Activated naive CD4-positive, alpha-beta T cell treated with anti-CD3 and anti-CD28 coated beads, Interleukin-2, amount 10 ng/mL, durations not matched to agents 5 hours and 36 hours (primary cell): ENCODE data around the gene RRP1B. TPM values are rescaled to one million over a fixed set of nuclear protein-coding genes. Genes with fewer than 3 reads are reported as not detected.

Source experiments
- microRNA-seq: library from miRNA; unstranded; fragments of <30 nt; microRNA quantifications from one replicate; pipeline ENCODE4 v1.2.0, GENCODE V29; 2022; ENCODE audit warnings: borderline microRNAs expressed, borderline replicate concordance
- total RNA-seq, 2 experiments: library from RNA; stranded (reverse); gene quantifications; one replicate each; pipeline ENCODE4 v1.2.3, GENCODE V29; 2021

The RRP1B gene, protein sequence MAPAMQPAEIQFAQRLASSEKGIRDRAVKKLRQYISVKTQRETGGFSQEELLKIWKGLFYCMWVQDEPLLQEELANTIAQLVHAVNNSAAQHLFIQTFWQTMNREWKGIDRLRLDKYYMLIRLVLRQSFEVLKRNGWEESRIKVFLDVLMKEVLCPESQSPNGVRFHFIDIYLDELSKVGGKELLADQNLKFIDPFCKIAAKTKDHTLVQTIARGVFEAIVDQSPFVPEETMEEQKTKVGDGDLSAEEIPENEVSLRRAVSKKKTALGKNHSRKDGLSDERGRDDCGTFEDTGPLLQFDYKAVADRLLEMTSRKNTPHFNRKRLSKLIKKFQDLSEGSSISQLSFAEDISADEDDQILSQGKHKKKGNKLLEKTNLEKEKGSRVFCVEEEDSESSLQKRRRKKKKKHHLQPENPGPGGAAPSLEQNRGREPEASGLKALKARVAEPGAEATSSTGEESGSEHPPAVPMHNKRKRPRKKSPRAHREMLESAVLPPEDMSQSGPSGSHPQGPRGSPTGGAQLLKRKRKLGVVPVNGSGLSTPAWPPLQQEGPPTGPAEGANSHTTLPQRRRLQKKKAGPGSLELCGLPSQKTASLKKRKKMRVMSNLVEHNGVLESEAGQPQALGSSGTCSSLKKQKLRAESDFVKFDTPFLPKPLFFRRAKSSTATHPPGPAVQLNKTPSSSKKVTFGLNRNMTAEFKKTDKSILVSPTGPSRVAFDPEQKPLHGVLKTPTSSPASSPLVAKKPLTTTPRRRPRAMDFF
- 10 to 100 TPM; 45.1 to 47.7 TPM for total RNA-seq

DNA sequence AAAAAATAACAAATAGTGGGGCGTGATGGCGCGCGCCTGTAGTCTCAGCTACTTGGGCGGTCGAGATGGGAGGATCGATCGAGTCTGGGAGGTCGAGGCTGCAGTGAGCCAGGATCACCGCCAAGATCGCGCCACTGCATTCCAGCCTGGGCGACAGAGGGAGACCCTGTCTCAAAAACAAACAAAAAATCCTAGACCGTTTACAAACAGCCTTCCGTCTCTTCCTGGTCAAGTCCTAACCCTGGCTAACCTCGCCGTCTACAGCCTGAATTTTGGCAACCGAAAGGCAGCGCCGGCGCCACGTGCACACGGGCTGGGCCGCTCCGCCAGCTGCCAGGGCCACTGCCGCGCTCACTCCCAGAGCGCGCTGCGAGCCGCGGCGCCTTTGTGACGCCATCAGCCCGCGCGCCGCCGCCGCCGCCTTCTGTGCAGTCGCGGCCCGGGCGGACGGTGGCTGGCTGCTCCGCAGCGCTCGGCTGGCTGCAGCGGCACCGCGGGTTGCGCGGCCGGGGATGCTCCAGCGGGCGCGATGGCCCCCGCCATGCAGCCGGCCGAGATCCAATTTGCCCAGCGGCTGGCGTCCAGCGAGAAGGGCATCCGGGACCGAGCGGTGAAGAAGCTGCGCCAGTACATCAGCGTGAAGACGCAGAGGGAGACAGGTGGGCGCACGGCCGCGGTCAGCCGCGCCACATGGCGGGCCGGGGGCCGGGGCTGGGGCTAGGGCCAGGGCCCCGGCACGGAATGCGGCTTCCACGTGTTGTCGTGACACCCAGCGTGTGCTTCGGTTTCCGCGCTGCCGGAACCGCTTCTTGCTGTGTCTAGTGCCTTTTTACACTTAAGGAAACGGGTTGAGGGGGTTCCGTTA is at the start of gene RRP1B, which contains the start of gene HSF2BP:
RRP1B (plus strand) TSS at position 425 of the 865 bp plus-strand sequence; CDS start at position 530, 105 bp downstream.
HSF2BP (minus strand) TSS at position 353 of the 865 bp plus-strand sequence. CDS start 1,392 bp downstream, outside the sequence.

DNA sequence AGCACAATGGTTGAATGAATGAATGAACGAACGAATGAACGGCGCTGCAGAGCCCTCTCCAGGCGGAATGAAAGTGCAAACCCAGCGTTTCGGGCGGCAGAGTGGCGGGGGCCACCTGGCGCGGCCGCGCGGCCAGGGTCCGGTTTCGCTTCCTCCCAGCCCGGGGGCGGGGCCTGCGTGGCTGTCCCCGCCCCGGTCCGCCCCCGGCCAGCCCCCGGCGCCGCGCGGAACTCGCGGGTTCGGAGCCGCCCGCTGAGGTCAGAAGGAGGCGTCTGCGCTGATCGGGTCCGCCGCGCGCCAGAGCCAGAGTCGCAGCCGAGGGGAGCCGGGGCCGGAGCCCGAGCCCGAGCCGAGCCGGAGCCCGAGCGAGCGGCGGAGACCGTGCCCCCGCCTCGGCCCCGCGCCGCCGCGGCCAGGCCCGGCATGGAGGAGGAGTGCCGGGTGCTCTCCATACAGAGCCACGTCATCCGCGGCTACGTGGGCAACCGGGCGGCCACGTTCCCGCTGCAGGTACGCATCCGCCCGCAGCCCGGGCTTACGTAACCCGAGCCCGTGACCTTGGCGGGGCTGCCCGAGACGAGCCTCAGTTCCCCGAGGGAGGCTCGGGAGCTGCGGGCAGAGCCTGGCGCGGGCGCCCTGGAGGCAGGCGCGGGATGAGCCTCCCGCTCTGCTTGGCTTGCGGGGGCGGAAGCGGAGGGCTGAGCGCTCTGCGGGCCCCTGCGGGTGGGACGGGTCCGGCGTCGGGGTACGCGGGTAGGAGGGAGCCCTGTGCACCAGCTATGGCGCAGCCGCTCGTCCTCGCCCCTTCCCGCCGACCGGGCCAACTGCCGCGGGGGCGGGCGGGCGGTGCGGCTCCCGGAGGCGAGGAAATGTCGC is 59.8 kb downstream of the RRP1B start, which contains the start of gene PDXK:
PDXK (plus strand) TSS at position 258 of the 876 bp plus-strand sequence; CDS start at position 424, 166 bp downstream.

Small RNAs within 50 kb of the gene (microRNA-seq; reads per million reads assigned to microRNA genes)
- not detected for gene MIR6070

Other genes with a start within 250 kb of the RRP1B start
- 10 to 100 TPM; 10.0 to 11.6 TPM for gene SIK1, start 232.4 kb upstream of the RRP1B start, total RNA-seq
- under 1 TPM; 0.30 to 0.58 TPM for gene HSF2BP, start 72 bp upstream of the RRP1B start, total RNA-seq
- gene PDXK, start 59.6 kb downstream of the RRP1B start, total RNA-seq, result 10 to 100 TPM; 81.9 to 83.4 TPM
- 10 to 100 TPM; 68.3 to 74.3 TPM for gene CSTB, start 116.7 kb downstream of the RRP1B start, total RNA-seq
- gene RRP1, start 130.0 kb downstream of the RRP1B start, total RNA-seq, result 10 to 100 TPM; 25.1 to 26.8 TPM
- gene AGPAT3, start 205.7 kb downstream of the RRP1B start, total RNA-seq, result 10 to 100 TPM; 64.4 to 73.6 TPM